GM12878 (cell line): Measurements from ENCODE around the gene BMF. TPM values are rescaled to one million over a fixed set of nuclear protein-coding genes. Genes with fewer than 3 reads are reported as not detected.
A peak's percentile ranks its signal among the peaks of the same experiment; 100 is the strongest.

ENCODE experiments used
- ATF2 ChIP-seq: IDR thresholded peaks from 2 replicates; pipeline ENCODE4 v1.6.1; 2012; ENCODE audit warnings: low read length, inconsistent platforms
- BCL3 ChIP-seq: IDR thresholded peaks from 2 replicates; pipeline ENCODE4 v1.6.1; 2011; ENCODE audit warnings: borderline replicate concordance, low read depth, mild to moderate bottlenecking, moderate library complexity, low read length; ENCODE audit not compliant: insufficient read depth, poor library complexity, severe bottlenecking
- BMI1 ChIP-seq: fragments of 450-650 bp; IDR thresholded peaks from 2 replicates; pipeline ENCODE4 v1.6.1; 2016; ENCODE audit warnings: mild to moderate bottlenecking, moderate library complexity, borderline replicate concordance
- BRCA1 ChIP-seq: IDR thresholded peaks from 2 replicates; pipeline ENCODE4 v1.6.1; 2011; ENCODE audit warnings: low read depth, low read length, improper control_type of control experiment
- CEBPB ChIP-seq, 2 experiments: fragments of 150-350 bp in 1 of 2; IDR thresholded peaks; 2 replicates each; pipeline ENCODE4 v1.6.1; 2012 to 2014; ENCODE audit warnings: low read depth in 2 of 2, low read length in 2 of 2, borderline replicate concordance in 1 of 2, inconsistent platforms in 1 of 2
- CEBPZ ChIP-seq: fragments of 150-350 bp; IDR thresholded peaks from 2 replicates; pipeline ENCODE4 v1.6.1; 2016; ENCODE audit warnings: low read depth, low read length
- CREB1 ChIP-seq: IDR thresholded peaks from 2 replicates; pipeline ENCODE4 v1.6.1; 2012; ENCODE audit warnings: low read depth, mild to moderate bottlenecking, inconsistent platforms
- CREM ChIP-seq: IDR thresholded peaks from 2 replicates; pipeline ENCODE4 v1.6.1; 2014; ENCODE audit warnings: antibody characterized with exemption, low read depth
- E2F4 ChIP-seq: IDR thresholded peaks from 2 replicates; pipeline ENCODE4 v1.6.1; 2012; ENCODE audit warnings: low read depth, low read length, improper control_type of control experiment
- IKZF2 ChIP-seq, 2 experiments: fragments of 450-650 bp; IDR thresholded peaks; 2 replicates each; pipeline ENCODE4 v1.6.1; 2017; ENCODE audit warnings: mild to moderate bottlenecking in 2 of 2, moderate library complexity in 2 of 2
- IRF5 ChIP-seq: fragments of 450-650 bp; IDR thresholded peaks from 2 replicates; pipeline ENCODE4 v1.6.1; 2017; ENCODE audit warnings: borderline replicate concordance
- LARP7 ChIP-seq: fragments of 450-650 bp; IDR thresholded peaks from 2 replicates; pipeline ENCODE4 v1.6.1; 2017; ENCODE audit warnings: mild to moderate bottlenecking
- NBN ChIP-seq: fragments of 450-650 bp; IDR thresholded peaks from 2 replicates; pipeline ENCODE4 v1.6.1; 2016
- NFXL1 ChIP-seq: fragments of 450-650 bp; IDR thresholded peaks from 2 replicates; pipeline ENCODE4 v1.6.1; 2017; ENCODE audit warnings: antibody characterized with exemption, mild to moderate bottlenecking, borderline replicate concordance
- NFYB ChIP-seq: IDR thresholded peaks from 2 replicates; pipeline ENCODE4 v1.6.1; 2011; ENCODE audit warnings: low read depth, mild to moderate bottlenecking, low read length, improper control_type of control experiment, moderate library complexity; ENCODE audit not compliant: insufficient read depth
- POLR2AphosphoS2 ChIP-seq: IDR thresholded peaks from 2 replicates; pipeline ENCODE4 v1.6.1; 2011; ENCODE audit warnings: low read depth, mild to moderate bottlenecking, low read length, improper control_type of control experiment, moderate library complexity
- RB1 ChIP-seq: fragments of 450-650 bp; formaldehyde crosslinking; IDR thresholded peaks from 2 replicates; pipeline ENCODE4 v1.6.1; 2017; ENCODE audit warnings: mild to moderate bottlenecking, borderline replicate concordance
- SIN3A ChIP-seq: IDR thresholded peaks from 2 replicates; pipeline ENCODE4 v1.6.1; 2012; ENCODE audit warnings: low read depth, low read length, improper control_type of control experiment
- SREBF2 ChIP-seq: IDR thresholded peaks from 2 replicates; pipeline ENCODE4 v1.6.1; 2012; ENCODE audit warnings: mild to moderate bottlenecking, low read length
- TARDBP ChIP-seq: IDR thresholded peaks from 2 replicates; pipeline ENCODE4 v1.6.1; 2016; ENCODE audit warnings: borderline replicate concordance
- ZNF217 ChIP-seq: fragments of 450-650 bp; IDR thresholded peaks from 2 replicates; pipeline ENCODE4 v1.6.1; 2017; ENCODE audit warnings: antibody characterized with exemption, mild to moderate bottlenecking
- polyA plus RNA-seq, 11 experiments: library from polyadenylated mRNA; depleted of rRNA in 4 of 11; unstranded in 6 of 11; stranded (reverse) in 5 of 11; fragments of >200 nt; fragmentation: Nextera tagmentation in 4 of 11; fragmentation: Illumina TruSeq in 1 of 11; extraction: Ambion mirVana in 4 of 11; extraction: Trizol in 1 of 11; gene quantifications; 1 replicate in 1 of 11; 2 replicates in 10 of 11; pipeline versions ENCODE4 v1.2.1 to v1.2.3, GENCODE V29; 2011 to 2016; ENCODE audit warnings: inconsistent platforms in 2 of 11, missing spikeins in 2 of 11, low read depth in 1 of 11
- total RNA-seq, 4 experiments: library from RNA; depleted of rRNA in 3 of 4; stranded (reverse); fragments of >200 nt in 3 of 4; fragmentation: Illumina TruSeq in 1 of 4; extraction: Trizol in 1 of 4; gene quantifications; 2 replicates each; pipeline versions ENCODE4 v1.2.1 to v1.2.3, GENCODE V29; 2013 to 2021

The BMF gene
- total and polyA plus RNA-seq, 10 of the 15 experiments (the other 5 are each of a cell fraction or from before 2014, with no cell fraction given): 0.82 to 34.9 (median 16.9) TPM

GRCh38 chr15:40108855-40109735 lies at the start of gene BMF (continued):
- TF ChIP-seq CEBPZ (no peak), CREM (peak; percentile 74; the same call in 1 of the 2 replicates), SREBF2 (no peak), E2F4 (peak; percentile 37; the same call in 1 of the 2 replicates), ATF2 (no peak), BRCA1 (no peak), NBN (peak; percentile 92), IRF5 (no peak), IKZF2 (IDR thresholded peaks at IDR 0.05) (peak; percentile 62 to 77; a peak in 3 of 4 replicates), NFXL1 (no peak), POLR2AphosphoS2 (no peak), ZNF217 (no peak), TARDBP (no peak), SIN3A (peak; percentile 89), NFYB (peak; percentile 89), RB1 (peak; percentile 86; the same call in 1 of the 2 replicates), LARP7 (no peak; the same call in 1 of the 2 replicates), CREB1 (no peak), BCL3 (peak; percentile 20), BMI1 (no peak), CEBPB (IDR thresholded peaks at IDR 0.05; ENCODE audit: borderline replicate concordance in 1 of 2, low read depth in 2 of 2, low read length in 2 of 2) (0 out of 4 replicates have a peak, but pooled peaks of 1 of the 2 experiments have one; percentile 9)
